HuH-7 (cell line): ENCODE data around the gene EEF1AKMT4.

ENCODE experiments used
- DNase-seq: peaks from one replicate; pipeline ENCODE4 v3.0.0; 2011; ENCODE audit warnings: low spot score

The EEF1AKMT4 gene

GRCh38 chr3:184235381-184236032 is 14.0 kb upstream of the EEF1AKMT4 start:
- DNase-seq, result no peak

- no peak for DNase-seq
Measured at GRCh38 chr3:184236033-184236410, 13.4 kb upstream of the EEF1AKMT4 start.

GRCh38 chr3:184236636-184237035 is 12.8 kb upstream of the EEF1AKMT4 start:
- no peak for DNase-seq

GRCh38 chr3:184237211-184237610 is 12.3 kb upstream of the EEF1AKMT4 start:
- DNase-seq, result no peak

GRCh38 chr3:184237807-184238206 is 11.7 kb upstream of the EEF1AKMT4 start:
- DNase-seq, result no peak

- DNase-seq, result no peak
Measured at GRCh38 chr3:184238246-184238818, 11.1 kb upstream of the EEF1AKMT4 start.

- no peak for DNase-seq
Measured at GRCh38 chr3:184239221-184239620, 10.3 kb upstream of the EEF1AKMT4 start.

GRCh38 chr3:184239708-184240107 is 9.8 kb upstream of the EEF1AKMT4 start:
- DNase-seq, result no peak

GRCh38 chr3:184240384-184241140 is 8.9 kb upstream of the EEF1AKMT4 start:
- no peak for DNase-seq

GRCh38 chr3:184241141-184241446 is 8.4 kb upstream of the EEF1AKMT4 start:
- no peak for DNase-seq

GRCh38 chr3:184241447-184242296 is 7.8 kb upstream of the EEF1AKMT4 start:
- DNase-seq, result no peak

- no peak for DNase-seq
Measured at GRCh38 chr3:184242297-184242685, 7.2 kb upstream of the EEF1AKMT4 start.

GRCh38 chr3:184248454-184249411 is 739 bp upstream of the EEF1AKMT4 start, which contains the start of gene ALG3:
TSS of gene ALG3 (minus strand) at chr3:184248962. CDS start at chr3:184248940, 22 bp downstream.
- DNase-seq, result peak; percentile 84

- DNase-seq, result peak; percentile 91
Measured at GRCh38 chr3:184250167-184250828, 826 bp downstream of the EEF1AKMT4 start.

- no peak for DNase-seq
Measured at GRCh38 chr3:184255291-184256039, 6.0 kb downstream of the EEF1AKMT4 start.

GRCh38 chr3:184257083-184257915 is 7.8 kb downstream of the EEF1AKMT4 start:
- no peak for DNase-seq

- no peak for DNase-seq
Measured at GRCh38 chr3:184258926-184259325, 9.5 kb downstream of the EEF1AKMT4 start.

GRCh38 chr3:184259396-184259877 is 10.0 kb downstream of the EEF1AKMT4 start:
- DNase-seq, result no peak
